GM21786 (cell line): ENCODE results near the gene MBD6.

Source experiments
- ATAC-seq: cut with Tn5 transposase; IDR thresholded peaks from one replicate; pipeline ENCODE4 v1.9.1; 2021; ENCODE audit not compliant: unreplicated experiment

MBD6 gene, protein sequence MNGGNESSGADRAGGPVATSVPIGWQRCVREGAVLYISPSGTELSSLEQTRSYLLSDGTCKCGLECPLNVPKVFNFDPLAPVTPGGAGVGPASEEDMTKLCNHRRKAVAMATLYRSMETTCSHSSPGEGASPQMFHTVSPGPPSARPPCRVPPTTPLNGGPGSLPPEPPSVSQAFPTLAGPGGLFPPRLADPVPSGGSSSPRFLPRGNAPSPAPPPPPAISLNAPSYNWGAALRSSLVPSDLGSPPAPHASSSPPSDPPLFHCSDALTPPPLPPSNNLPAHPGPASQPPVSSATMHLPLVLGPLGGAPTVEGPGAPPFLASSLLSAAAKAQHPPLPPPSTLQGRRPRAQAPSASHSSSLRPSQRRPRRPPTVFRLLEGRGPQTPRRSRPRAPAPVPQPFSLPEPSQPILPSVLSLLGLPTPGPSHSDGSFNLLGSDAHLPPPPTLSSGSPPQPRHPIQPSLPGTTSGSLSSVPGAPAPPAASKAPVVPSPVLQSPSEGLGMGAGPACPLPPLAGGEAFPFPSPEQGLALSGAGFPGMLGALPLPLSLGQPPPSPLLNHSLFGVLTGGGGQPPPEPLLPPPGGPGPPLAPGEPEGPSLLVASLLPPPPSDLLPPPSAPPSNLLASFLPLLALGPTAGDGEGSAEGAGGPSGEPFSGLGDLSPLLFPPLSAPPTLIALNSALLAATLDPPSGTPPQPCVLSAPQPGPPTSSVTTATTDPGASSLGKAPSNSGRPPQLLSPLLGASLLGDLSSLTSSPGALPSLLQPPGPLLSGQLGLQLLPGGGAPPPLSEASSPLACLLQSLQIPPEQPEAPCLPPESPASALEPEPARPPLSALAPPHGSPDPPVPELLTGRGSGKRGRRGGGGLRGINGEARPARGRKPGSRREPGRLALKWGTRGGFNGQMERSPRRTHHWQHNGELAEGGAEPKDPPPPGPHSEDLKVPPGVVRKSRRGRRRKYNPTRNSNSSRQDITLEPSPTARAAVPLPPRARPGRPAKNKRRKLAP

DNA sequence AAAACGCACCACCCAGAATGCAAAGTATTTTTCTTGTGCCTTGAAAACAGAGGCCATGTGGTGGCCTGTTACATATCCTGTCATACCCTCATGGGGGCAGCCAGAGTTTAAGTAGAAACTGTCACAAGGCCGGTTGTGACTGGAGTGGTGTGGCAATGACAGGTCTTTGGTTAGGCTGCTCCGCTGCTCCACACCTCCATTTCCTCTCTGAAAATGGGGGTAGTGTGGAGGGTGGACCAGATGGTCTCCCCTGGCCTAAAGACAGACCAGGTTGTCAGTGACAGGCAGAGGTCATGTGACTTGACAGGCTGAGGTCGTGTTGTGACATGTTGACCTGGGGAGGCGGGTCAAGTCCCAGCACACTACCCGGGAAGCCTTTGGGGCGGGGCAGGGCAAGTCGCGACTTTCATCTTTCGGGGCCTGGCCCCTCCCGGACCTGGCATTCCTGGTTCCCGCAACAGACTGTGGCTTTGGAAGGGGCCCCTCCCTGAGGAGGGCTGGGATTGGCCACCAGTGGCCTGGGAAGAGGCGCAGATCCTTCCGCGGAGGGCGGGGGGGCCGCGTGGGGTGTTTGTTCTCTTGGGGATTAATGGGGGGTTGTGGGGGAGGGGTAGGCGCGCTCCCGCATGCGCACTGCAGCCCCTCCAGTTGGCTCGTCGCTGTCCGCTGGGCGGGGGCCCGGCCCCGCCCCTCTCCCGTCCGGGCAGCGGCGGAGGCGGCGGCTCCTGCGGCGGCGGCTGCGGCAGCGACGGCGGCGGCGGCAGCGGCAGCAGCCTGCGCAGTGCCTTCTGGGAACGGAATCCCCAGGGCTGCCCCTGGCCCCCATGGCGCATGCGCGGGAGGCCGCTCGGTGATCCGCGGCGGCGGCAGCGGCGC, at the start of gene MBD6:
MBD6 (plus strand) TSS at position 814 of the 876 bp plus-strand sequence. CDS start 1,480 bp downstream, outside the sequence.
- ATAC-seq: peak; percentile 32

DNA sequence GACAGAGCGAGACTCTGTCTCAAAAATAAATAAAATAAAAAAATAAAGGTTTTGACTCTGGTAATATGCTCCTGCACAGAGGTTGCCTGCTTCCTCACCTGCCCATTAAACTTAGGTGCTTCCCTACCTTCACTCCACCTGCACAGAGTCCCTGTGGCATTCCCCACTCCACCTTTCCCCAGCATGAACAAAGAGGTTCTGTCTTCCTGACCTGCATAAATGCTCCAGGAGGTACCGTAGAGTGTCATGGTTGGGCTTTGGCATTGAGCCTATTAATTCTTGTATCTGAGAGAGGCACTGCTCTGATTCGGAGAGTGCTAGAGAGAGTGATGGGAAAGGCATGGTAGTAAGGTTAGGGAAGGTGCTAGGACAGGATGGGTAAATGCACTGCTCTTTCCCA, 49.2 kb upstream of the MBD6 start:
- ATAC-seq: no peak

DNA sequence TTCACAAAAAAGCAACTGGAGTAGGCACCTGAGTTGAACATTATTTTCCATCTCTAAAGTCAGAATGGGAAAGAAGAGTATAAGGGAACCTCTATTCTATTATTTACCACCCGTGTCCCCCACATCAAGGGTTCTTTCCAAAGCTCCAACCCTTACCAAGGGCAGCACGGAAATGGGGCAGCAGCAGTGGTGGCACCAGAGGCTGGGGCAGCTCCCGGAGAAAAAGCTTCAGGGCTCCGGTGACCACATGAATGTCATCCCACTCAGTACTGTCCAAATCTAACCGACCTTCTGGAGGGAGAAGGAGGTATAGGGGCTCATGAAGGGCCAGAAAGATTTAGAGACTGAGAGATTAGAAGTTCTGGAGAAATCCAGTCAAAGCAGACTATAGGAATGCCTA, 48.7 kb upstream of the MBD6 start:
- ATAC-seq: no peak

DNA sequence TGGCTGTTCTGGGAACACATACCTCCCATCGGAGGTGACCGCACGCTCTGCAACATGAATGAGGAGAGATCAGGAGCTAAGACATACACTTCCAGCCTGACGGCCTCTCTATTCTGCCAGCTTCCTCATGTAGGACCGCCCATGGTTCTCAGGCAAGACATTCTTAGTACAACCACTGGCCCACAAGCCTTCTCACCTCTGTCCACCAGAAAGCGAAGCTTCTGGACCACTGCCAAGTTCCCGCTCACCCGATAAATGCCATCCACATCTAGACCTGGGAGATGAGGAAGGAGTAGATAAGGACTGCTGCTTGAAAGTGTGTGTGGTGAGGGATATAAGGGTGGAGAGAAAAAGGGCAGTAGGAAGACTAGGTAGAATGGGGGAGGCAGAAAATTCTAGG, 48.2 kb upstream of the MBD6 start:
- no peak for ATAC-seq

DNA sequence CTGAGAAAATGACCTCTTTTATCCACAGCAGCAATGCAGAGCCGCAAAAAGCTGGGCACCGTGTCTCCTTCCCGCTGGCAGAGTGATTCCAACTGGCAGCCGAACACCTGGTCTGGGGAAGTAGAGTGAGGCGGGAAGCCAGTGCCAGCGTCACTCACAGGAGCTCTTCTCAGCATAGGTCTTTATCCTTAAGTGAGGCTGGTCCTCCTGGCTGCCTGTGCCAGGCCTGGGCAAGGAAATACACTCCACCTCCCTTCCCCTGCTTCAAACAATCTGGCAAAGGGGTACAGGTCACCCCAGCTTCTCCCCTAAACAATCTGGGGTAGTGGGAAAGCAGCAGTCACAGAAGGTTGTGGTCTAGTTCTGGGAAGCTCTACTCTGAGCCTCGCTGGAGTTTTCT, 47.8 kb upstream of the MBD6 start:
- no peak for ATAC-seq

DNA sequence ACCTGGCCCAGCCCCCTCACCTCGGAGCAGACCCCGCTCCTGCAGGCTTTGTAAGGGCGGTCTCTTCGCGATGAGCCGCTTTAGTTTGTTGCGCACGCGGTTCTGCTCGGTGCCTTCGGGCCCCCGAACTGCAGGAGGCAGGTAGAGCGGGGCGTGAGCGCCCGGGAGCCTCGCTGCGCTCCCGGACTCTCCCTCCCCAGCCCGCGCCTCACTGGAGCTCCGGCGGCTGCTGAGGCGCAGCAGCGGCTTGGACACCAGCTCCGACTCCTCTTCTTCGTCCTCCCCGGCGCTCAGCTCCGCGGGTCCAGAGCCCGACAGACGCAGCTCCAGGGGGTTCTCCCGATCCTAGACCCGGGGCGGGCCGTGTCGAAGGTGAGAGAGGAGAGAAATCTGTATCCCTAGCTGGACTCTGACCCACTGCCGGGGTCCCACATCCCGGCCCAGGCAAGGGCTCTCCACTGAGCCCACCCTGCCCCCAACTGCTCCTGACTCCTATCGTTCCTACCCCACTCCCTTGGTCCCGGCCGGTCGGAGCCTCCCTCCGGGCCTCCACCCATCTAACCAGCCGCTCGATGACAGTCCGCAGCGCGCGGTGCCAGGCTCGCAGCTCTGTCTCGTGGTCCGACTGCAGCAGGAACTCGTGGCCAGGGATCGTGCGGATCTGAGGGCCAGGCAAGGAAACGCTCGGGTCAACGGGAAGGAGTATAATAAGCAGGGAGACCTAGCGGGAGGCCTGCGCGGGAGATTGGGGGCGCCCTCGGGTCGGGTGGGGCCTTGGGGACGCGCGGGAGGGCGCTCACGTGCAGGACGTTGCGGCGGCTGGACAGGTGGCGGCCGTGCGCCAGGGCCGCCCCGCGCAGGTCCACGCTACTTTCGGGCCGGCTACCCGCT, 47.1 kb upstream of the MBD6 start:
- peak; percentile 3 for ATAC-seq

DNA sequence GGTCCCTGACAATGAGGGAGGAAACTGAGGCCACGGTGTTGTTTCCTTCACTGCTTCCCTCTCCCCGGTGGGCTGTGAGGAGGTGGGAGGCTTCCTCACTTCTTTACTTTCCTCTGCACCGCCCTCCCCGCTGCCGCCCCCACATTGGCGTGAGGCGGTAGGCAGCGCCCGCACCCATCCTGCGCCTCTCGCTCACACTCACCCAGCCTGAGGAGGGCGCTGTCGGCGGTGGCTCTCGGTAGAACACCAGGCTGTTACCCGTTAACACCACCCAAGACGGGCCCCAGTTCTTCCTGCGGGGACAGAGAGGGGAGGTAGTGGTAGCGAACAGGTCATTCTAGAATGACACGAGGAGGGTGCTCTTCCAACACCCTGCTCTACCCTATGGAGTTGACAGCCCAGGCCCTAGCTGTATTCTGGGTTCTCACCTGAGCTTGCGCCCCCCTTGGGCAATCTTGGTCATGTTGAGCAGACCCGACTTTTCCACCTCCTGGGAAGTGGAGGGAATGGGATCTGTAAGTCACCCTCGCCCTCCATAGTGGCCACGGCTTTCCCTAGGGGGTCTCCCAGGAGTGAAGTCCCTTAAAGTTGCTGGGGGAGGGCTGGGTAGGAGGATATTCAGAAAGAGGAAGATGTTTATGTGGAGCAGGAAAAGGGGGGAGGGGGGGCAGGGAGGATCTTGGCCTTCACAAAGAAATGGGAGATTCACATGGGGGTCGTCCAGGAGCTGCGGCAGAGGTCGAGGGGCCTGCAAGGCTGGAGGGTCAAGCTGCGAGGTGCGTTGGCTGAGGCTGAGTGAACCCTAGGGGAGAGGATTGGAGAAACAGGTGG, 46.2 kb upstream of the MBD6 start:
- ATAC-seq: peak; percentile 54

DNA sequence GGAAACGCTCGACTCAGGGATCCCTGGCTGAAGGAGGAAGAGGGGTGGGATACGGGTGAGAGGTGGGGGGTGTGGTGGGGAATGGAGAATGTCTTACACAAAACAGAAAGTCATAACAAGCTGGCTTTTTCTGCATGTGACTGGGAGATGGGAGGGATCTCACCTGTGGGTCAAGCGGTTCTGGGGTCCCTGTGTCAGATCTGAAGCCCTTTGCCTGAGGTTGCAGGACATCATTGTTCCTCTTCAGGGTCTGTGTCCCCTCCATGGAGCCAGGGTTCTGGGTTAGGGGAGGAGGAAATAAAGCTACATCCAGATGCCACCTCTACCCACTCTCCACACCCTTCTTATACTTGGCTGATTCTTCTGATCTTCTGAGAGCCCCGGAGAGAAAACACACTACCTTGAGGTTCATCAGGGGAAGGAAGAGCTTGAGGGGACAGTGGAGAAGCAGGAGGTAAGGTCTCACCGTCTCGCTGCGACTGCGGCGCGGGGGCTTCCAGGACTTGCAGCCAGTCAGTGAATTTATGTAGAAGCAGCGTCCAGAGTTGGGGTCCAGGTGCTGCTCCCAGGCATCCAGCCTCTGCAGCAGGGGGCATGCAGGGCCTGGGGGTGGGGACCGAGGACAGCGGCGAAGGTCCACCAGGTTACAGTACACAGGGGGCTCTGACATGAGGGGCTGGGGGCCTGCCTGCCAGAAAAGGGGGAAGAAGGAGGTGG, 45.5 kb upstream of the MBD6 start:
- ATAC-seq: no peak

DNA sequence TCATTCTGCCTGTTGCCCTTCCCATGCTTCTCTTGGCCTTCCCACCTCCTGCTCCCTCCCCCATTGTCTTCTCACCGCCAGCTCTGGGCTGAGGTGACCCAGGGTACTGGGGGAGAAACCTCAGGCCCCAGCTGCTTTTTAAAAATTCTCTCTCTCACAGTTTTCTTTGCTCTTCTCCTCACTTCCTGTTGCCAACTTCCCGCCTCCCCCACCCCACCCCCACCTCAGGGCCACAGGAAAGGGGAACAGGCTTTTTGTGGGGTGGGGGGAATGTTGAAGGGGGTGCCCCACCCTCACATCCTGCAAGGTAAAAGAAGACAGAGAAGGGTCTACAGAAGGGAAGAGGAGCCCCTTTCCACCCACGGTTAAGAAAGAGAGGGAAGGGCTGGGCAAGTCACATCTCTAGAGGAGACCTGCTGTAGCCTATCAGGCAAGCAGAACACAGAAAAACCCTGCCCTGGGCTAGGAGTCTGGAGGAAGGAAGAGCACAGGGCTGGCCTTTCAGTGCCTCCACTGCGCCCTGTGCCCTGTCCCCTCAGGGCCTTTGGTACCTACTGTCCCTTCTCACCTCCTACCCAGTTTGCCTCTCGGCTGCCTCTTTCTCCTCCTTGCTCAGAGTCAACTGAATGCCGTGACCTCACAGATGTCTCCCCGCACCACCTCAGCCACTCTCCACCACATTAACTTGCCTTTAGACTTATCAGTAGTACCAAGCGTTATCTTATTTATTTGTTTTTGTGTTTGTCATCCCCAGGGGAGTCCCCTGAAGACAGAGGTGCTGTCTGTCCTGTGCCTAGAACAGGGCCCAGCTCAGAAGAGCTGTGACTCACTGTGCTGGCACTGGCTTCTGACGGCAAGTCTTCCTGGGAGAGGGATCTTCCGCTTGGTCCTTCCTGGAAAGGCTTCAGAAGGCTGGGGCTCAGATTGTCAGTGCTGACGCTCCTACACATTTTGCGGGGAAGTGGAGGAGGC, 44.6 kb upstream of the MBD6 start:
- peak; percentile 41 for ATAC-seq

DNA sequence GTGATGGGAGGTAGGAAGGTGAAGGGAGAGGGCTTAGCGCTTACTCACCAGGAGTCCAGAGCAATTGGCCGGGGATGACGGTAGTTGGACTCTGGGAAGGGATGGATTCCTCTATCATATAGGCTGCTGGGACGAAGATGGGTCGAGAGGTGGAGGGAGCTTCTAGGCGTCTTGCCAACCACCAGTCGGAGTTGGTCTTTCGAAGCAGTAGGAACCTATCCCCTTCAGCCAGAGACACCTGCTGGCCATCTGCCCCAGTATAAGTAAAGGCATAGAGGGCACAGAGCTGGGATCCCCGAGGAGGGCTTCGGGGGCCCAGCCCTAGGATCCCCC, 43.6 kb upstream of the MBD6 start:
- no peak for ATAC-seq

DNA sequence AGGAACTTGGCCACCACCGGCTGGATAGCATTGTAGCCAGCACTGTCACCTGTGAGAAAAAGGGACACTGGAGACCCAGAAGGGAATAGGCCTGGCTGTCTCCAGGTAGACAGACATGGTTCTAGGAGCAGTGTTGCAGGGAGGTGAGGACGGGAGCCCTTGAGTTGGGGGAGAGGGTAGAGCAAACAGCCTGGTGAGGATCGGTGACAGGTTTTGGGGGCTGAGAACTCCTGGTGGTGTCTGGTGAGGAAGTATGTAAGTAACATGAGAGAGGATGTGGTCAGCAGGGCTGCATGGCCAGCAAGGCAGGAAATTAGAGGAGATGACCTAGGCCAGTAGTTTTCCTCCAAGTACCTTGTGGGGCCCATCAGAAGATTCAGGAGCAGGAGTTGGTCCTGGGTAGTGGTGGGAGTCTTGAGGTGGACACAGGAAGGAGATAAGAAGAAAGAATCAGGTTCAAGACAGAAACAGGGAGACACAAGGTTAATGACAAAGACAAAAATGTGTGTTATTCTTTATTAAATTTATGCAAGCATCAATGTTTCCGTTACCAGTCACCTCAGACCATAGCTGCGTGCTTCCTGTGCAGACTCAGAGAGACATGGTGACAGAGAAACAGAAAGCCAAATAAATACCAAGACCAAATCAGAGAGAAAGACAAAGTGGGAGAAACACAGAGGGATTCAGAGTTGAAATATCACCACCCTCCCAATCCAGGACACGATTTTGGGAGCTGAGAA, 43.1 kb upstream of the MBD6 start, which contains the start of gene ARHGAP9:
ARHGAP9 (minus strand) TSS at position 491 of the 740 bp plus-strand sequence; CDS start at position 31, 460 bp downstream.
- ATAC-seq: no peak

DNA sequence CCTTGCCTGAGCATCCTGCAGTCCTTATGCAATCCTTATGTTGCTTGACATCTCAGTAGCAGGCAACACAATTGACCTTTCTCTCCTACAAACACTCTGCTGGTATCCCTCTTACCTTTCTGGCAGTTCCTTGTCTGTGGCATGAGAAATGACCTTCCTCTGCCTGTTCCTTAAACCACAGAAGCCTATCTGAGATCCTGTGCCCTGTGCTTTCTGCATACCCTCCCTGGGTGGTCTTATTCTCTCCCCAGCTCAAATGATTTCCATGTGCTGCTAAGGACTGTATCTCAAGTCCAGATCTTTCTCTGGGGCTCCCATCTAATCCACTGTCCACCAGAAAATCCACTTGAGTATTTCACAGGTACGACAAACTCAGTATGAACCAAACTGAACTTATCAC, 41.0 kb upstream of the MBD6 start:
- ATAC-seq: no peak

DNA sequence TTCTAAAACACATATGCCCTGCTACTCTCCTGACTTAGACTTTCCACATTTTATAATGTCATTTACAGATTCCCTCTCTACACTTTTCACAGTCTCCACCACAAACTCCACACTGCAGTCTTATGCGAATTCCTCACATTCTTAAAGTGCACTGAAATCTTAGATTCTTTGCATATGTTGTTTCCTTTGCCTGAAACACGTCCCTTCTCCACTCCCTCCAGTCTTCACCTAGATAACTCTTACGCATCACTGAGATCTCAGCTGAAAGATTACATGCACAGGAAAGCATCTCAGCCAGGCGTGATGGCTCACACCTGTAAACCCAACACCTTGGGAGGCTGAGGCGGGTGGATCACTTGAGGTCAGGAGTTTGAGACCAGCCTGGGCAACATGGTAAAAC, 39.2 kb upstream of the MBD6 start:
- no peak for ATAC-seq

DNA sequence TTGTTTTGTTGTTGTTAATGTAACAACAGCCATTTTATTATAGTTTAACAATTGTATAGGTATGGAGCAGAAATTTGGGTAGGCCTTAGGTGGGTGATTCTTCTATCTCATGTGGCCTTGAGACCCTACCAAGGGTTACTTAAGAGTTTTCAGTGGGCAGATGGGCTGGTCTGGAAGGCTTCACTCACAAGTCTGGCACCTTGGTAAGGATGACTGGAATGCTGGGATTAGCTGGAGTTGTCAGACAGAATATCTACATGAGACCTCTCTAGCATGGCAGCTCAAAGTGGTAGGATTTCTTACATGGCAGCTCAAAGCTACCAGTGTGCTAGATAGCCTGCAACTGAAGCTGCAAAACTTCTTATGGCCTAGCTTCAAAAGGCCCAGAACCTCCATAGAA, 36.9 kb upstream of the MBD6 start:
- no peak for ATAC-seq

DNA sequence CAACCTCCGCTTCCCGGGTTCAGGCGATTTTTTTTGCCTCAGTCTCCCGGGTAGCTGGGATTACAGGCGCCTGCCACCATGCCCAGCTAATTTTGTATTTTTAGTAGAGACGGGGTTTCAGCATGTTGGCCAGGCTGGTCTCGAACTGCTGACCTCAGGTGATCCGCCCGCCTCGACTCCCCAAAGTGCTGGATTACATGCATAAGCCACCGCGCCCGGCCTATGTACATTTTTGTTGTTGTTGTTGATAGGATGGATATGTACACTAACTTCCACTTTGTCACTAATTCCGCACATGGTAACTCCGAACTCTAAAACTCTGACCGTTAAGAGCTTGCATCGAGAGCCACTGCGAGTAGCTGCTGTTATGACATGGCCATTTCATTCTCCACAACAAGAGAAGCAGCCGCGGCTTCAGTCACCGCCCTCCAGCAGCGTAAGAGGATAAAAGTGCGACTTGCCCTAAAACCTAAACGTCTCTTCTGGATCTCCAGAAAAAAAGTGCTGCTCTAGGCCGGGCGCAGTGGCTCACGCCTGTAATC, 35.5 kb upstream of the MBD6 start:
- no peak for ATAC-seq
